NOMO-1 treated with dmso at 0.1 percent for 144 hours (cell line): Measurements from ENCODE around the gene PODXL.
A peak's percentile ranks its signal among the peaks of the same experiment; 100 is the strongest.
"Not testable (repeated sequence)": the region's sequence is repeated elsewhere in the genome, so short reads cannot be mapped to it uniquely, and the experiment has no call there.

ENCODE experiments used
- DNase-seq: peaks from one replicate; lab custom pipeline; 2025; ENCODE audit not compliant: unreplicated experiment; lab: John Stamatoyannopoulos, UW

Gene PODXL

GRCh38 chr7:131538071-131538812 lies 18.2 kb downstream of the PODXL start:
- no peak for DNase-seq

GRCh38 chr7:131537571-131537978 lies 18.9 kb downstream of the PODXL start:
- no peak for DNase-seq

- no peak for DNase-seq
Measured at GRCh38 chr7:131536361-131536849, 20.0 kb downstream of the PODXL start.

GRCh38 chr7:131533566-131534561 lies 22.6 kb downstream of the PODXL start:
- no peak for DNase-seq

GRCh38 chr7:131533151-131533559 lies 23.3 kb downstream of the PODXL start:
- DNase-seq: no peak

GRCh38 chr7:131532570-131533091 lies 23.8 kb downstream of the PODXL start:
- no peak for DNase-seq

GRCh38 chr7:131530137-131530536 lies 26.3 kb downstream of the PODXL start:
- no peak for DNase-seq

- DNase-seq: no peak
Measured at GRCh38 chr7:131529617-131530016, 26.8 kb downstream of the PODXL start.

- DNase-seq: no peak
Measured at GRCh38 chr7:131529179-131529578, 27.2 kb downstream of the PODXL start.

GRCh38 chr7:131527456-131527855 lies 29.0 kb downstream of the PODXL start:
- no peak for DNase-seq

GRCh38 chr7:131525820-131526219 lies 30.6 kb downstream of the PODXL start:
- DNase-seq: no peak

GRCh38 chr7:131524703-131525102 lies 31.7 kb downstream of the PODXL start:
- no peak for DNase-seq

GRCh38 chr7:131524115-131524514 lies 32.3 kb downstream of the PODXL start:
- no peak for DNase-seq

- no peak for DNase-seq
Measured at GRCh38 chr7:131522325-131522930, 34.0 kb downstream of the PODXL start.

- no peak for DNase-seq
Measured at GRCh38 chr7:131521651-131522163, 34.7 kb downstream of the PODXL start.

GRCh38 chr7:131518626-131519025 lies 37.8 kb downstream of the PODXL start:
- no peak for DNase-seq

GRCh38 chr7:131517218-131517923 lies 39.1 kb downstream of the PODXL start:
- DNase-seq: no peak

GRCh38 chr7:131515471-131515870 lies 41.0 kb downstream of the PODXL start:
- not testable (repeated sequence) for DNase-seq

- peak; percentile 7 for DNase-seq
Measured at GRCh38 chr7:131513245-131514061, 43.0 kb downstream of the PODXL start.
